Peyer's patch (tissue), 4 donors: ENCODE data around the gene KIF12. TPM values are rescaled to one million over a fixed set of nuclear protein-coding genes. Genes with fewer than 3 reads are reported as not detected.
A peak's percentile ranks its signal among the peaks of the same experiment; 100 is the strongest.

Experiments used
- DNase-seq, 3 donors: peaks; one replicate each; pipeline ENCODE4 v3.0.0-alpha.2; 2017 to 2019
- H3K27ac ChIP-seq, 4 donors: fragments of 200-600 bp; sonication (generic); one replicate each; pipeline ENCODE4 v1.5.1; 2016 to 2019
- H3K27me3 ChIP-seq, 2 donors: fragments of 200-600 bp; sonication (generic); one replicate each; pipeline ENCODE4 v1.5.1; 2019
- H3K36me3 ChIP-seq, 3 donors: fragments of 200-600 bp; sonication (generic); one replicate each; pipeline ENCODE4 v1.5.1; 2016 to 2019
- H3K4me1 ChIP-seq, 4 donors: fragments of 200-600 bp; sonication (generic); one replicate each; pipeline ENCODE4 v1.5.1; 2016 to 2019
- H3K4me3 ChIP-seq, 4 donors: fragments of 200-600 bp; sonication (generic); 1 replicate in 3 of 4; 2 replicates in 1 of 4; pipeline ENCODE4 v1.5.1; 2016 to 2019; ENCODE audit warnings: mild to moderate bottlenecking in 1 of 4
- H3K9me3 ChIP-seq, 4 donors: fragments of 200-600 bp; sonication (generic); one replicate each; pipeline ENCODE4 v1.5.1; 2016 to 2019; ENCODE audit warnings: mild to moderate bottlenecking in 1 of 4
- CTCF ChIP-seq, 6 experiments: fragments of 450-650 bp in 4 of 6; fragments of 200-600 bp in 2 of 6; sonication (generic) in 1 of 6; IDR thresholded peaks; one replicate each; pipeline ENCODE4 v1.5.1; 2017 to 2019; ENCODE audit warnings: antibody characterized with exemption in 6 of 6, mild to moderate bottlenecking in 3 of 6, moderate library complexity in 1 of 6
- POLR2A ChIP-seq, 2 donors: fragments of 450-650 bp; IDR thresholded peaks; one replicate each; pipeline ENCODE4 v1.5.1; 2017; ENCODE audit warnings: antibody characterized with exemption in 2 of 2, mild to moderate bottlenecking in 2 of 2, moderate library complexity in 2 of 2
- total RNA-seq, 4 donors: library from RNA; depleted of rRNA; stranded (reverse); fragments of >200 nt; gene quantifications; one replicate each; pipeline ENCODE4 v1.1.0, GENCODE V29; 2016

The KIF12 gene
- total RNA-seq, 4 donors from 2014 or later: 23.6 to 85.3 (median 41.3) TPM

GRCh38 chr9:114061830-114062474, 37.1 kb downstream of the KIF12 start:
- no peaks in the 10 kb centered on the region for H3K9me3 ChIP-seq
- no peak overlapping the region for H3K4me3 ChIP-seq
- no peak overlapping the region for H3K27ac ChIP-seq
- H3K36me3 ChIP-seq: no peaks in the 10 kb centered on the region
- DNase-seq: no peak
- no peaks in the 10 kb centered on the region for H3K27me3 ChIP-seq
- TF ChIP-seq CTCF (IDR thresholded peaks at IDR 0.05): no peak
- no peak for TF ChIP-seq POLR2A (IDR thresholded peaks at IDR 0.05)
- H3K4me1 ChIP-seq: no peaks in the 10 kb centered on the region

DNA sequence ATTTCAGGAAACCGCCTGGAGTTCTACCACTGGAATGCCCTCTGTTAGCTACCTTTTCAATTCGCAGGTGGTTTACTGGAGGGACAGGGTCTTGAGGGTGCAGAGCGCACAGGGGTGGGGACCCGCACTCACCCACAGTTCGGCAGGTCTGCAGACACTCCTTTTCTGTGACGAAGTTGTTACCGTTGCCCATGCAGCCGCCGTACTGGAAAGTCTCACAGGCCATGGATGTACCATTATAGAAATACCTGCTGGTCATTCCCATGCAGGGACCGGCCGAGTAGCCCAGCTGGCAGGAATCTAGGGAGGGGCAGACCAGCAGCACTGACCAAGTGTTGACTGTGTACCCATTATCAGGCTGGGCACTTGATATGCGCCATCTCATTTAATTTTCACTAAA, 37.8 kb downstream of the KIF12 start:
- no peak for TF ChIP-seq POLR2A (IDR thresholded peaks at IDR 0.05)
- TF ChIP-seq CTCF (IDR thresholded peaks at IDR 0.05): no peak
- Histone ChIP-seq H3K27me3 (no peaks in the 10 kb centered on the region), H3K9me3 (no peaks in the 10 kb centered on the region), H3K27ac (no peak overlapping the region), H3K36me3 (no peaks in the 10 kb centered on the region), H3K4me3 (no peak overlapping the region), H3K4me1 (no peaks in the 10 kb centered on the region)
- peak in 1 of 3 donors; percentile 9 for DNase-seq

GRCh38 chr9:114060711-114061110, 38.4 kb downstream of the KIF12 start:
- no peak for DNase-seq
- no peak overlapping the region for H3K27ac ChIP-seq
- H3K9me3 ChIP-seq: no peaks in the 10 kb centered on the region
- no peaks in the 10 kb centered on the region for H3K36me3 ChIP-seq
- H3K4me3 ChIP-seq: no peak overlapping the region
- TF ChIP-seq POLR2A (IDR thresholded peaks at IDR 0.05) (no peak), CTCF (IDR thresholded peaks at IDR 0.05) (no peak)
- no peaks in the 10 kb centered on the region for H3K4me1 ChIP-seq
- H3K27me3 ChIP-seq: no peaks in the 10 kb centered on the region

- H3K4me3 ChIP-seq: no peak overlapping the region
- no peaks in the 10 kb centered on the region for H3K36me3 ChIP-seq
- H3K4me1 ChIP-seq: no peaks in the 10 kb centered on the region
- H3K27ac ChIP-seq: no peak overlapping the region
- DNase-seq: peak in 1 of 3 donors; percentile 4
- H3K27me3 ChIP-seq: no peaks in the 10 kb centered on the region
- TF ChIP-seq POLR2A (IDR thresholded peaks at IDR 0.05) (no peak), CTCF (IDR thresholded peaks at IDR 0.05) (no peak)
- H3K9me3 ChIP-seq: no peaks in the 10 kb centered on the region
Observed at GRCh38 chr9:114060070-114060469, 39.0 kb downstream of the KIF12 start.

GRCh38 chr9:114059047-114059803, 39.9 kb downstream of the KIF12 start:
- H3K4me1 ChIP-seq: no peaks in the 10 kb centered on the region
- DNase-seq: peak in 1 of 3 donors; percentile 9
- no peak overlapping the region for H3K27ac ChIP-seq
- H3K36me3 ChIP-seq: no peaks in the 10 kb centered on the region
- no peak for TF ChIP-seq CTCF (IDR thresholded peaks at IDR 0.05)
- TF ChIP-seq POLR2A (IDR thresholded peaks at IDR 0.05): no peak
- H3K9me3 ChIP-seq: no peaks in the 10 kb centered on the region
- H3K27me3 ChIP-seq: no peaks in the 10 kb centered on the region
- H3K4me3 ChIP-seq: no peak overlapping the region
